B cell (primary cell): Measurements from ENCODE around the gene SLC8B1.

Source experiments
- EZH2 ChIP-seq: IDR thresholded peaks from 2 replicates; pipeline ENCODE4 v1.6.1; 2012; ENCODE audit warnings: borderline replicate concordance, low read depth, mild to moderate bottlenecking, moderate library complexity, low read length; ENCODE audit not compliant: insufficient read depth, poor library complexity, severe bottlenecking
- TF ChIP-seq, protein P1 (sequence below): fragments of 200-600 bp; IDR thresholded peaks from one replicate; pipeline ENCODE4 v1.8.0; 2022; ENCODE audit warnings: antibody characterized with exemption, mild to moderate bottlenecking

DNA sequence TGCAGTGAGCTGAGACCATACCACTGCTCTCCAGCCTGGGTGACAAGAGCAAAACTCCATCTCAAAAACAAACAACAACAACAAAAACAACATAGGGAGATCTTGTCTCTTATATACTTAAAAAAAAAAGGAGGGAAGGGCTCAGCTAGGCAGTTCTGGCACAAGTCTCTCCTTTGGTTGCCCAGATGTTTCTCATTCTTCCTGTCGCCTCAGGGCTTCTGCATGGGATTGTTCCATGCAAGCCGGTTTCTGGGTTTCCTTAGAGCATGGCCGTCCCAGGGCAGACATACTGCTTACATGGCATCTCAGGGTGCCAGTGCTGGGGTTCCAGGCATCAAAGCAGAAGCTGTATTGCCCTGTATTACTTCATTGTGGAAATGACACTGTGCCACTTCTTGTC lies 5.2 kb upstream of the SLC8B1 start:
- TF ChIP-seq, protein P1, sequence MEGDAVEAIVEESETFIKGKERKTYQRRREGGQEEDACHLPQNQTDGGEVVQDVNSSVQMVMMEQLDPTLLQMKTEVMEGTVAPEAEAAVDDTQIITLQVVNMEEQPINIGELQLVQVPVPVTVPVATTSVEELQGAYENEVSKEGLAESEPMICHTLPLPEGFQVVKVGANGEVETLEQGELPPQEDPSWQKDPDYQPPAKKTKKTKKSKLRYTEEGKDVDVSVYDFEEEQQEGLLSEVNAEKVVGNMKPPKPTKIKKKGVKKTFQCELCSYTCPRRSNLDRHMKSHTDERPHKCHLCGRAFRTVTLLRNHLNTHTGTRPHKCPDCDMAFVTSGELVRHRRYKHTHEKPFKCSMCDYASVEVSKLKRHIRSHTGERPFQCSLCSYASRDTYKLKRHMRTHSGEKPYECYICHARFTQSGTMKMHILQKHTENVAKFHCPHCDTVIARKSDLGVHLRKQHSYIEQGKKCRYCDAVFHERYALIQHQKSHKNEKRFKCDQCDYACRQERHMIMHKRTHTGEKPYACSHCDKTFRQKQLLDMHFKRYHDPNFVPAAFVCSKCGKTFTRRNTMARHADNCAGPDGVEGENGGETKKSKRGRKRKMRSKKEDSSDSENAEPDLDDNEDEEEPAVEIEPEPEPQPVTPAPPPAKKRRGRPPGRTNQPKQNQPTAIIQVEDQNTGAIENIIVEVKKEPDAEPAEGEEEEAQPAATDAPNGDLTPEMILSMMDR, result no peak
- TF ChIP-seq EZH2, result no peak
